DMS114 treated with DMSO at 0.1 percent for 48 hours (cell line): ENCODE measurements around the gene CACNA1G.

Experiments used
- DNase-seq: peaks from one replicate; lab custom pipeline; 2025; ENCODE audit not compliant: unreplicated experiment; lab: John Stamatoyannopoulos, UW

CACNA1G gene

DNA sequence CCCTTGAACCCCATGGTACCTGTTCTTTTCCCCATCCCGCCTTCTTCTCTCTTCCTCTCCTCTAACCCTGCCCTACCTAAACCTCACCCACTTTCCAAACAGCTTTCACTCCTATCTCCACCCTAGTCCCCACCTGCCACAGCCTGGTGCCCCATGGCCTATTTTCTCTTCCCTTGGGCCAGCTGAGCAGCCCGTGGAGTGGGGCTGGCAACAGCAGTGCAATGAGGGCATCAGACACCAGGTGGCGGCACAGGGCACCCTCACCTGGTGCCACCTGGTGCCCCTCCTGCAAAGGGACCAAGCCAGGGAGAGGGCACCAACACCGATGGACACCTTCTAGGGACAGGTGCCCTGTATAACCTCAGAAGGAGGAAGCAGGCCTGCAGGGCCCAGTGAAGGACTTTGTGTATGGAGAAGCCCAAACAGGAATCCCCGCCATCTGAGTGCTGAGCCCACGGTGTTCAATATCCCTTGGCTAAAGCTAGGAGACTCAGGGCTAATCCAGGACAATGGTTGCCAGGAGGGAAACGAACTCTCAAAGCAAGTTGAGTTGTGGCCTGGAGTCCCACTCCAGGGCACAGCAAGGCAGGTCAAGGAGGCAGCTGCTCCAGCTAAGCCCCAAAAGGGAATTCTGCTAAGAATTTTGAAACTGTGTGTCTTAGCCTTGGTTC is 70.1 kb downstream of the CACNA1G start:
- DNase-seq, result no peak

DNA sequence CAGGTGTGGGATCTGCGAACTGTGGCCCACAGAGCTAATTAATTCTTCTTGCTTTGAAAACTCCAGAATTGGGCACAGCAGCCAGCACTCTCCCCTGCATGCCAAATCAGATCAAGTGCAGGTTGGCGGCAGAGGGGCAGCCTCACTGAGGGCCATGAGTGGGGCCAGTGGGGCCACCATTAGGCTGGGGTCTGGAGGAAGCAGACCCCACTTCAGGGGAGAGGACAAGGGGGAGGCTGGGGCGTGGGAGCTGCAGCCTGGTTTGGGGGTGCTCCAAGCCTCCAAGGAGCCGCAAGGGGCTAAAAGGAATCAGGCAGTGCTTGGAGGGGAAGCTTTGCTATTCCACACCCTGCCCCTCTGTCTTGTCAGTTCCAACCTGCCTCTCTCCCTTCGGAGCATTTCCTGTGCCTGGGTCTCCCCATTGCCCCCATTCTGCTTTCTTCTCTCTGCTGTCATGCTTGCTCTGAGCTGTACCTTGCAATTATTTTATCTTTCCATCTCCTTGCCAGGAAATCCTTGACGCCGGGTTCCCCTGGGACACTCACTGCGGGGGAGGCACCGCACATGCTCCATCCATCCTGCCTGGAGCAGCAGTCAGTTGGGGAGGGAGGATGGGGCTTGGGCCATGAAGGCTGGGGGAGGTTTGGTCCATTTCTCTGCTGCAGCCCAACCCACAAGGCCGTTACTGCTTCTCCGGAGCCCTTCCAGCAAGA is 70.8 kb downstream of the CACNA1G start:
- no peak for DNase-seq

DNA sequence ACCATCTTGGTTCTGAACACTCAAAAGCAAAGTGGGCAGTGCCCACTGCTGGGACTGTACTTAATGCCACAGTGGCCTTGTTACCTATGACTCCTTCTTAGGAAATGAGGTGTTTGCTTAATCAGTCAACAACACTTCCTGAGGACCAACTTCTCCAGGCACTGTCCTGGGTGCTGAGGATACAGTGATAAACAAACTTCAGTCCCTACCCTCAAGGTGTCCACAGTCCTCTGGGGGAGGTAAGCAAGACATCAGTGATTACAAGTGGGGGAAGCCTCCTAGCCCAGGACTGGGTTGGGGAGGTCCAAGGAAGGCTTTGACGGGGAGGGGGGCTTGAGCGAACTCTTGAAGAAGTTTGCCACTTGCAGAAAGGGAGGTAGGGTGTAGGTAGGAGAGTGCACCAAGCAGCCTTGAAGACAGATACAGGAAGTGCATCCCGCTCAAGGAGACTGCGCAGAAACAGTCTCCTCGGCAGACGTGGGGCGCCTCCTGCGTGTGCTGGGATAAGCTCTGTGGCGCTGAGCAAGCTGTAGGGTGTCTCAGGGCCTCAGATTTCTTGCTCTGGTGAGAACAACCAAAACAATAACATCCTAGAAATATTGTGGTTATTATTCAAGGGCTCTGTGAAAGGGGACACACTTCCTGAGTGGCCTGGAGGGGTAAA is 71.5 kb downstream of the CACNA1G start:
- DNase-seq, result no peak

DNA sequence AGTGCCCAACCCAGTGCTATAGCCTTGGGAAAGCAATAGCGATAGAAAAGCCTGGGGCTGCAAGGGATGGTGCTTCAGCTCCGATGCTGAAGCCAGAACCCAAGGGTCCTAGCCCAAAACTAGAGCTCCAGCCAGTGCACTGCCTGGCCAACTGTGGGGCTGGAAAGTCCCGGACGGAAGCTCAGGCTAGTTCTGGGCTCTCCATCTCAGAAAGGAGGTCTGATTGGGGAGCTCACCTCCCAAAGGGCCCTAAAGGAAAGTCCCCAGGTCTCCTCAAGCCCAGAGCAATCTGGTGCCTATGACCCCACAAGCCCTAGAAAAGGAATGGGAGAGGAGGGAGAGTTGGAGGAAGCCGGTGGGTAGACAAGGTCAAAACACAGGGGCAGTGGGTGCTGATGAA is 72.1 kb downstream of the CACNA1G start:
- DNase-seq, result no peak

DNA sequence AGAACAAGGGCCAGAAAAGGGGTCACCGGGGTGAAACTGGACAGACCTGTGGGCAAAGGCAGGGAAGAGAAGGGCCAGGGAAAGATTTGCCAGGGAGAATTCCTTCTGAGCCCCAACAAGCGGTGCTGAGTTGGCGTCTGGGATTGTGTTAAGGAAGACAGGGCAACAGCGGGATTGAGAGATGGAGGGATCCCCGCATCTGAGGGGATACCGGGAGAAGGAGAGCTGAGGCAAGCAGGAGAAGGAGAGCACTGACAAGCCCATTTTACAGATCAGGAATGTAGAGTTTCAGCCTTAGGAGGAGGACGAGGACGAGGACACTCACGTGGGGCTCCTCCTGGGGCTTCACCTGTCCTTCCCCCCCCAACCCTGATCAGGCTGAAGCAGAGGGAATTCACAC is 73.2 kb downstream of the CACNA1G start:
- no peak for DNase-seq

DNA sequence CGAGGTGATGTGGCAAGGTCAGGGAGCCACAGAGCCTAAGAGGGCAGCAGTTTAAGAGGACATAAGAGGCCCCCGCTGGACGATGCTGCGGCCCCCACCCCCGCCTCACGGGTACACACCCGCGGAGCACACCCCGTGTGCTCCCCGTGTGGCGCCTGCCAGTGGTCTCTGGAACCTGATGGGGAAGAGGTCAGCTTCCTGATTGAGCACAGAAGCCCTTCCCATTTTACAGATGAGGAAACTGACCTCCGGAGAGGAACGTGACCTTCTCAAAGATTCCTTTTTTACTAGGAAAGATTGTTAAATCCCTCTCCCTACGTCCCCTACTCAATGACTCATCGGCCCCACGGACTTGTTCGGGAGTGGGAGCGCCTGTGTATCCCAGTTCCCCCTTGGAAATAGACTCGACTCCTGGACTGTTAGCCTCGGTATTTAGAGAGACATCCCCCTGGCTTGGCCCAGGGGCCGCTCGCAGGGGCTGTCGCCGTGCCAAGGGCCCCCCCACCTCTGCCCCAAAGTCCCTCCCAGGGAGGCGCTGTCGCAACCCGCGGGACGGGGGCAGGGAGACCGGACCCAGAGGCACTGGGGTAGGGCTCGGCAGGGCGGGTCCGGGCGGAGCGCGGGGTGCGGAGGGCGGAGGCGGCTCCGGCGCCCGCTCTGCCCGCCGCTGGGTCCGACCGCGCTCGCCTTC is 73.9 kb downstream of the CACNA1G start, which contains the start of gene ABCC3:
Gene ABCC3 (plus strand): TSS at position 658 of the 691 bp plus-strand sequence. CDS start 56 bp downstream, outside the sequence.
- no peak for DNase-seq

DNA sequence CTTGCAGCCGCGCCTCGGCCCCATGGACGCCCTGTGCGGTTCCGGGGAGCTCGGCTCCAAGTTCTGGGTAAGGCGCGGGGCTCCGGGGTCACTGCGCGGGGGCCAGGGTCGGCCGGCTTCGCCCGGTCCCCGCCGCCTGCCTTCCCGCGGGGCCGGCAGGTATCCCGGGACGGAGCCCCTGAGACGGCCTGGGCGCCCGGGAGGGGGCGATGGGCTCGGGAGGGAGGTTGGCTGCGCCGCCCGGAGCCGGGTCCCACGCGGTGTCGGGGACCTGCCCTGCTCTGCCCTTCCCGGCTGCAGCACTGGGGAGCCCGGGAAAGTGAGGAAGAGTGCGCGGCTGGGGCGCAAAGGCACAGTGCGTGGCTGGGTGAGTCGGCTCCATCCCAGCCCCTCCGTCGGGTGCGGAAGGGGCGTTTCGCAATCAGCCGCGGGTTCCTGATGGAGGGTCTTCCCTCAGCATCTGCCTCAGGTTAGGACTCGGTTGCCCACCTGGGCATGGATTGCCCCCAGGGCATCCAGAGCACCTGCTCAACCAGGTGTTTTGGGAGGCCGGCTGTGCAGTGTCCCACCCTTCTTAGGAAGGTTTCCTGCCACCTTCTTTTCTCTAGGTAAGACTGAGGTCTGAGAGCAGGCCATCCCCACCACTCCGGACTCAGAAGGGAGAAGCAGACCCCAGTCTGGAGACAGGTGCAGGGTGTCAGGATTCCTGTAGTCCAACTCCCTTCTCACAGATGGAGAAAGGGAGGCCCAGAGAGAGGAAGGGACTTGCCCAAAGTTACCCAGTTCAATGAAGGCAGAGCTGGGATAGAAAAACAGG is 74.6 kb downstream of the CACNA1G start:
- no peak for DNase-seq

DNA sequence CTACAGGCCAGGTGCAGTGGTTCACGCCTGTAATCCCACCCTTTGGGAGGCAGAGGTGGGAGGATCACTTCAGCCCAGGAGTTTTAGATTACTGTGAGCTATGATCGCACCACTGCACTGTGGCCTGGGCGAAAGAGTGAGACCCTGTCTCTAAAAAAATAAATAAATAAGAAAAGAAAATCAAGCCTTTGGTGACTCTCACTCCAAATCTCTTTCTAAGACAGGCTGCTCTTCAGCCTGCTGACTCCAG is 75.1 kb downstream of the CACNA1G start:
- DNase-seq, result no peak

DNA sequence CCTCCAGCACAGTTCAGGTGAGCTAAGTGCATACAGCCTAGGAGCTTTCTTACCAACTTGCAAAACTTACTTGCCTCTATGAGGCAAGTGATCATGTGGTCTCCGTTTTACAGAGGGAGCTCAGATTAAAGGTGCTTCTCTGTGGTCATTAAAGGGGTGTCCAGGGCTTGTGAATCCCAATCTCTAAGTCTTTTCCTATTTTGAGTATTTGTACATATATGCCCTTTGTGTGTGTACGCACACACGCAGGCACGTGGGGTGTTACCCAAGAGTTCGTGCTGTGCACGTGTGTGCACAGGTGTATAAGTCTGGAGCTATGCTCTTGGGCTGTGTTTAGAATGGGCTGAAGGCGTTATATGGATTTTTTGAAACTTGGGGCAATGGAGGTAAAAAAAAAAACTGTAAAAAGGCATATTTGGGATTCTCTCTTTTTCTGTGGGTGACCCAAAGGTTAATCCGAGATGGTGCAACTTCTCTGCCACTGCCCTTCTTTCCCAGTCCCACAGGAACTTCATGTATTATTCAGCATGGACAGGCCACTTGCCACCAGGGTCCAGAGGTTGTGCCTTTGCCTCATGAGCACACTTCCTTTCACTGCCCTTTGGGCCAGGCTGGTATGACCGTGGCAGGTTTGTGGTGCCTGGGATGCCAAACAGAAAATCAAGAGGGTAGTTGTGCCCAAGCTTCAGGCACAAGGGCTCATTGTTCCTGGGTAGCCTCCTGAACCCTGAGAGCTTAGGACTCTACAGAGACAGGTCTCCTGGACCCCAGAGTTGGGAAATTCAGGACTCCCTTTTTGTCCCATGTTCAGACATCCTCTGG is 75.7 kb downstream of the CACNA1G start:
- DNase-seq, result no peak

DNA sequence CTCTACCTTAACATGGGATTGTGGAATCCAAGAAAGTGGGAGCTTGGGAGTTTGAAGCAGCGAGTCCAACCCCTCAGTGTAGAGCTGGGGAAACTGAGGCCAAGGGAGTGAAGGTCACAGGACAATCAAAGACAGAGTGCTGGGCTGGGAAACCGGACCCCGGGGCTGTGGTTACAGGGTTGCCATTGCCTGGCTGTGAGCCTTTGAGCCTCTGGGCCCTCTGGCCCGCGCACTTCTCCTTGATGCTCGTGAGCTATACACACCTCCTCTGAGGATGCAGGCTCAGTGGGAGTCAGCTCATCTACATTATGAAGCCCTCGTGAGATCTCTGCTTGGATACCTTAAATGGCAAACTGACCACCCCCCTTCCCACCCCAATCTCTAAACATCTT is 76.3 kb downstream of the CACNA1G start:
- no peak for DNase-seq

DNA sequence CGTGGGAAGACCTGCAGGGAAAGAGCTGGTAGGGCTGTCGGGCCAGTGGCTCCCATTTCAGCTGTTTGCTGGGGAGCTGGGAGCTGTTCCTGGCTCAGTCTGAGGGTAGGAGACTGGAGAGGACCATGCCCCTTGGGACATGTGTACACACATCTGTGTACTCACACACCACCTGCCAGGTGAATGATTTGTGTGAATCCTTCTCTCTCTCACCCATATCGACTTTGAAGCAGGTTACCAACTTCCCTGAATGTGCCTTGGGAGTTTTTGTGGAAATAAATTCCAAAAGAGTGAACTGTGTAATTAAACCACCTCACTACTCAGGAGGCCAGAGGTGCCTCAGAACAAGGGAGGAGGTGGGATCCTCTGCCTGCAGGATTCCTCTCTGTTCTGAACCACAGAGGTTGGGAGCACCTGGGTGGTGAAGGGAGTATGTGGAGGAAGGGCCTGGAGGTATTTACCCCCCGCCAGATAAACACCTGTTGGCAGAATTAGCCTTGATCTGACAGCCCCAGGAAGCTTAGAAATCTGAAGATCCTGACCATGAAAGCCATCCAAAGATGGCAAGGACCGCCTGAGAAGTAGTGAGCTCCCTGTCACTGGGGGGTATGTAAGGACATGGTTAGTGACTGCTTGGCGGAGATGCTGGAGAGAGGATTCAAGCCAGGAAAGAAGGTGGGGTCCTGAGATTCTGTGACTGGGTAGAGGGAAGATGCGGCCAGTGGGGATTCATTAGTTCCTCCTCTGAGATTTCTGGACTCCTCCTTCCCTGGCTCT is 77.5 kb downstream of the CACNA1G start:
- DNase-seq, result no peak

DNA sequence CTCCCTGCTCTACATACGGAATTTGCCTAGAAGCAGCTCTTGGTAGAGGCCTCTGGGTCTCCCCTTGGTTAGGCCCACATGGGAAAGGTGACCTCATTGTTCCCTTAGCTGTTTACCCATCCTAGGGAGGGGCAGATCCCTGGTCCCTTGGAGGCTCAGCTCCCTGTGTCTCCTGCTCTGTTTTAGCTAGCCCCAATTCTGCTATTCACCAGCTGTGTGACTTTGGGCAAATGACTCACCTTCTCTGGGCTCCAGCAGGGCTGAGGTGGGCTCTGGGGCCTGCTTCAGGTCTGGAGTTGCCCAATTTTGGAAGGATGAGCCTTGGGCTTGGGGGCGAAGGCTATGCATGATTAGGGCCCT is 78.1 kb downstream of the CACNA1G start:
- DNase-seq, result no peak

DNA sequence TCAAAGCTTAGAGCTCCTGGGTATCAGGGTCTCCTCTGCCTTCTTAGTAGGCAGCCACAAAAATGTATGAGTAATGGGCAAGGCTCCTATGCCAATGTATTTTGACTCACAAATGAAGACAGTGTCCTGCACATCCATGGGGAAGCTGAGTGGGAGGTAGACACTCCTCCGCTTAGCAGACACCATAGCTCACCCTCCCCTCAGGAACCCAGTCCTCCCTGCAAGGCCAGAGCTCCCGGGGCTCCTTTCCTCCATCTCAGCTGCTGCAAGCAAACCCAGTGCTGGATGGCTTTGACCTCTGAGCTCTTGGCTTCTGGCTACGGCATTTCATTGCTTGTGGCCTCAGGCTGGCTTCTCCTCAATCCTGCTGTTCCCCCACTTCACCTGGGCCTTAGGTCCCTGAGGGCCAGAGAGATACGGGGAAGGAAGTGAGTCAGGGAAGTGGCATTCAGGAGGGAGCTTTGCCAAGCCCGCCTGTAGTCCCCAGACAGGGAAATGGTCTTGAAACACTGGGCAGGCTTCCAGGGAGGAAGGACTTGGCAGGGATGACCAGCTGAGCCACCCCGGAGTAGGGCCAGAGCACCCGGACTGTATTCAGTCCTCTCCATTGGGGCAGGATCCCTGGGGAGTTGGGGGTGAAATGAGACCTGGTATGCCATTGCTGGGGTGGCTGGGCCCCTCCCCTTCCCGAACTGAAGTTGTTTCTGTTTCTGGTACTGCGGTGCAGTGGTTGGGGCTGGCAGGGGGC is 78.6 kb downstream of the CACNA1G start:
- DNase-seq, result no peak

DNA sequence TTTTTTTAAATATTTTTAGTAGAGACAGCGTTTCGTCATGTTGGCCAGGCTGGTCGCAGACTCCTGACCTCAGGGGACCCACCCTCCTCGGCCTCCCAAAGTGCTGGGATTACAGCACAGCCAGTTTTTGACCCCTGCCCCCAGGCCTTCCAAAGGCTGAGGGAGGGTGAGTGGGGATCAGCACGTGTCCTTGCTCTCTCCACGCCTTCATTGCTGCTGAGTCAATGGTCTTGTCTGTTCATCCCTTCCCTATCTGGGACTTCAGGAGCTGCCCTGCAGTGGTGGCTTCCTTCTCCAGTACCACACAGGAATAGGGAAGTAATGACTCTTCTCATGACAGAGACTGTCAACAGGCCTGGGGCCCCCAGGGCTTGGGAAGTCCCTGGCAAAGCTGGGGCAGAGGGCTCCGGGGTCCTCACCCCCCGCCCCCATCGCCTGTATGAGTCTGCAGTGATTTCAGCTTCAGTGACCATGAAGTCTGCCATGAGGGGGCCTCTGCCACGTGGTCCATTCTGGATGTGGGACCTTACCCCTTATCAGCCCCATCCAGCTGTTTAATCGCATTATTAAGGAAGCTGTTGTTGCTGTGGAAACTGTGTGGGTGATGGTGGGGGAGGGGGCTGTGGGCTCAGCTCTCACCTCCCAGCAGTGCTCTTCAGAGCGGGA is 80.3 kb downstream of the CACNA1G start:
- DNase-seq, result no peak

DNA sequence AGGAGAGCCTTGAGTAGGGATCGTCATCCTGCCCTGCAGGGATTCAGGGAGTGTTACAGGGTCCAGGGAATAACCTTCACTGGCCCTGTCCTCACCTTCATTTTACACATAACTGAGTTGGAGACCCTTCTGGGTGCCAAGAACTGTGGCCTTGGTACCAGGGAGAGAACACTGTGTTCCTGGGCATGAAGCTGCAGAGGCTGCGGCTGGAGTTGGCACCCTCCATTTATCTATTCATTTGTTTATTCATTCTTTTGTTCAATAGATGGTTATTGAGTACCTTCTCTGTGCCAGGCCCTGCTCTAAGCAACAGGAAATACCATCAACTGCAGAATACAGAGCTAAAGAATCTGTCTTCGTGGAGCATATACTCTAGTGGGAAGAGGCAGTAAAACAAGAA is 80.8 kb downstream of the CACNA1G start:
- no peak for DNase-seq

DNA sequence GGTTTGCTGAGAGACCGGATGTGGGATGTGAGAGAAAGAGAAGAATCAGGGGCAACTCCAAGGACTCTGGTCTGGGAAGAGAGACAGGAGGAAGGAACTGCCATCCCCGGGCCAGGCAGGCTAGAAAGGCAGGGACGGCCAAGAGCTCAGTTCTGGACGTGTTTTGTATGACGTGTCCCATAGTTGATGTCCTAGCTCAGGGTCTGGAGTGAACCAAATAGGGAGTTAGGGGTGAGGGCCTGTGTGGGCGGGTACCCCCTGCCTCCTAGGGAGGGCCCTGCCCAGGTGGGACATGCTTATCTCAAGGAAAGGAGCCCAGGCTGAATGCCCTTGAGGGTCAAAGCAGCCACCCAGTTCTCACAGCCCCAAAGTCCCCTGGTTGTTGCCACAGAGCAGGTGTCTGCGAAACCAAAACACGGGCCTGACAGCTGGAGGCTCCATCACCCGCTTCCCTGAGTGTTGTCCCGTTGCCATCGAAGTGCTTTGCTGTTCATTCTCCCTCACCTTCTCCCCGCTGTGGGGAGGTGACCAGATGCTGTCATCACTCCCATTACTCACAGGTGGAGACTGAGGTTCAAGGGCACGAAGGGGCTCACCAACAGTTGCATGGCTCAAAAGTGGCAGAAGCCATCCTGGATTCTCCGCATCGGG is 81.7 kb downstream of the CACNA1G start:
- no peak for DNase-seq

DNA sequence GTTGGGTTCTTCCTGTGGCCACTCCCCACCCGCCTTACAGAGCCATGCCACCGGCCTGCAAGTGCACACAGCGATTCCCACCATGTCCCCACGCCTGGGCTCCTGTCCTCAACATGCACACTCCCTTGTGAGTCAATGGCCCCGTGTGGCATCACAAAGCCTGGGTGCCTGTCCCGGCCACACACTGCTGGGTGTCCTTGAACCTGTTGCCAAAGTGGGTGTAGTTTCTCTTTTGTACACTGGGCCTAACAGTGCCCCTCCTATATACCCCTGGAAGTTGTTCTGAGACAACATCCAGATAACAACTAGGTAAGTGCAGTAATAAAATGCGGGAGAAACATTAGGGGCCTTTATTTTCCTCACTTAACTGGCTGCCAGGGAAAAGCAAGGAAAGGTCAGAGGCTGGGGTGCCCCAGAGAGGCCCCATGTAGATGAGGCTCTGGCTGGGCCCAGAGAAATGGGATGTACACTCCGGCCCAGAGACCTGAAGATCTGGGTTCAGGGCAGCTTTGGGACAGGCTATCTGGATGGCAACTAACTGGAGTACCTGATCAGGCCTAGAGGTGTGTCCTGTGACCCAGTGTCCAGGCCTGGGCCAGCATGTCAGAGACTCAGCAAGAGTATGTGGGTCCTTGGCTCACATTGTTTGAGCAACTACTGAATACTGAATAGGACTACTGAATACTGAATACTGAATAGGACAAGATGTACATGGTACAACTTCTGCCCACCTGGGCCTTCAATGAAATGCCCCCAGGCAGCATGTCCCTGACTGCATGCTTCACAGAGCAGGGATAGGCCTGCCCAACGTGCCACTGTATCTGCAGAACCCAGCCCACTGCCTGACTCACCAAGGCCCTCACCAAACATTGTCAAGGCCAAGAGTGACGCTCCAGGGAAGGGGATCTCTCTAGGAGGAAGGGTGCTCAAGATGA is 82.5 kb downstream of the CACNA1G start:
- no peak for DNase-seq
